ENCODE data around the gene SLC44A5. TPM values are rescaled to one million over a fixed set of nuclear protein-coding genes. Genes with fewer than 3 reads are reported as not detected.

SLC44A5 gene
- total RNA-seq, 2 donors from 2014 or later: 0.17 to 5.4 TPM

DNA sequence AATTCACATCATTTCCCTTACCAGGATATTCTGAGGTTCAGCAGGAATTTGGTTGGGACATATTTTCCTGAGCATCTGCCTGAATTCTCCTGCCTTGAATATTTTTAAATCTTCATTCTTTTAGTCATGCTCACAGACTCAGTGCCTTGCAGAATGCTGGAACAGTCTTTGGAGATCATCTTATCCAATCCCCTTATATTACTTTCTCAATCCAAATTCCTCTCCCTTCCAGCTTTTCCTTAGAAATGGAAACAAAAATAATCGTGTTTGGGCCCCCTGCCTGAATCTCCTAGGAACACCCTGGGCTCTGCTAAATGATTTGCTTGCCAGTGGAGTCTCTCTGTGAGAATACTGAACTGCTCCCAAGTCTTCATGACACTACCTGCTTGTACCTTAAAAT, 438.4 kb downstream of the SLC44A5 start:
- TF ChIP-seq, protein P1, sequence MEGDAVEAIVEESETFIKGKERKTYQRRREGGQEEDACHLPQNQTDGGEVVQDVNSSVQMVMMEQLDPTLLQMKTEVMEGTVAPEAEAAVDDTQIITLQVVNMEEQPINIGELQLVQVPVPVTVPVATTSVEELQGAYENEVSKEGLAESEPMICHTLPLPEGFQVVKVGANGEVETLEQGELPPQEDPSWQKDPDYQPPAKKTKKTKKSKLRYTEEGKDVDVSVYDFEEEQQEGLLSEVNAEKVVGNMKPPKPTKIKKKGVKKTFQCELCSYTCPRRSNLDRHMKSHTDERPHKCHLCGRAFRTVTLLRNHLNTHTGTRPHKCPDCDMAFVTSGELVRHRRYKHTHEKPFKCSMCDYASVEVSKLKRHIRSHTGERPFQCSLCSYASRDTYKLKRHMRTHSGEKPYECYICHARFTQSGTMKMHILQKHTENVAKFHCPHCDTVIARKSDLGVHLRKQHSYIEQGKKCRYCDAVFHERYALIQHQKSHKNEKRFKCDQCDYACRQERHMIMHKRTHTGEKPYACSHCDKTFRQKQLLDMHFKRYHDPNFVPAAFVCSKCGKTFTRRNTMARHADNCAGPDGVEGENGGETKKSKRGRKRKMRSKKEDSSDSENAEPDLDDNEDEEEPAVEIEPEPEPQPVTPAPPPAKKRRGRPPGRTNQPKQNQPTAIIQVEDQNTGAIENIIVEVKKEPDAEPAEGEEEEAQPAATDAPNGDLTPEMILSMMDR (IDR thresholded peaks at IDR 0.05): no peak
- Histone ChIP-seq H3K27me3 (no peaks in the 10 kb centered on the region), H3K9me3 (no peaks in the 10 kb centered on the region), H3K4me3 (no peak overlapping the region), H3K9ac (ENCODE audit: low read depth in 2 of 2, low read length in 2 of 2) (no peak overlapping the region), H3K4me1 (no peaks in the 10 kb centered on the region), H3K36me3 (no peaks in the 10 kb centered on the region), H3K27ac (no peak overlapping the region)
- intact Hi-C loops (cut with DNase I): no loop called here
- no peak for DNase-seq

DNA sequence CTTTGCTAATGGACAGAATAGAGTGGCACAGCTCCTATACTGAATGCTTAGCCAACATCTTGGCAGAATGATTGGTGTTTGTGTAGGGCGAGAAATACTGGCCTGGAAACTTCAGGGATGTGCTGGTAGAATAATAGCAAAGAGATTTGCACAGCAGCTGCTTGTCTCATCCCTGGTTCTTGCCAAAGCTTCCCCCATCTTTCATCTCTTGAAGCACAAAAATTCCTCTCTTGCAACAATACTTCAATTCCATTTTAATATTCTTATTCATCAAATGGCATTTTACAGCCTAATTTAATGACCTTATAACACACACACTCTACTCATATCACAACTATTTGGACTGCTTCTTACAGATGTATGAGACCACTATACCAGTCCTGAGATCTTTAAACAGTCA, 439.0 kb downstream of the SLC44A5 start:
- Histone ChIP-seq H3K36me3 (no peaks in the 10 kb centered on the region), H3K4me3 (no peak overlapping the region), H3K27me3 (no peaks in the 10 kb centered on the region), H3K27ac (no peak overlapping the region), H3K4me1 (no peaks in the 10 kb centered on the region), H3K9me3 (no peaks in the 10 kb centered on the region), H3K9ac (ENCODE audit: low read depth in 2 of 2, low read length in 2 of 2) (no peak overlapping the region)
- intact Hi-C loops (cut with DNase I): no loop called here
- no peak for DNase-seq
- TF ChIP-seq, protein P1 (IDR thresholded peaks at IDR 0.05): no peak

DNA sequence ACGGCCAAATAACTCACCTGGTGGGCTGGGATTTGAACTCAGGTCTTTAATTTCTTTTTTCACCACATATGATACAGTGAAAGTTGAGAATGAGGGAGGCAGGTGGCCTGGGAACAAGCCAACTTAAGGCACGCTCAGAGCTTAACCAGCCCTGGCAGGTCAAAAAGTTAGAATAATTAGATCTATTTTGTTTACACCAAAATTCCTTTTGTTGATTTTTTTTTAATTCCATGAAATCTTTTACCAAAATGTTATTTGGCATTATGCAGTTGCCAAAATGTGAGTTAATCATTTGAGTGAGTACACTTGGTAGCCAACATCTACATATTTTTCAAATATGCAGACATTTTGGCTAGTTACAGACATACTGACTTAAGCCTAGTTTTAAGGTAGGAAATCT, 439.9 kb downstream of the SLC44A5 start:
- Histone ChIP-seq H3K9me3 (no peaks in the 10 kb centered on the region), H3K27ac (no peak overlapping the region), H3K36me3 (no peaks in the 10 kb centered on the region), H3K4me1 (no peaks in the 10 kb centered on the region), H3K9ac (ENCODE audit: low read depth in 2 of 2, low read length in 2 of 2) (no peak overlapping the region), H3K27me3 (no peaks in the 10 kb centered on the region), H3K4me3 (no peak overlapping the region)
- DNase-seq: no peak
- intact Hi-C loops (cut with DNase I): no loop called here
- TF ChIP-seq, protein P1 (IDR thresholded peaks at IDR 0.05): no peak

DNA sequence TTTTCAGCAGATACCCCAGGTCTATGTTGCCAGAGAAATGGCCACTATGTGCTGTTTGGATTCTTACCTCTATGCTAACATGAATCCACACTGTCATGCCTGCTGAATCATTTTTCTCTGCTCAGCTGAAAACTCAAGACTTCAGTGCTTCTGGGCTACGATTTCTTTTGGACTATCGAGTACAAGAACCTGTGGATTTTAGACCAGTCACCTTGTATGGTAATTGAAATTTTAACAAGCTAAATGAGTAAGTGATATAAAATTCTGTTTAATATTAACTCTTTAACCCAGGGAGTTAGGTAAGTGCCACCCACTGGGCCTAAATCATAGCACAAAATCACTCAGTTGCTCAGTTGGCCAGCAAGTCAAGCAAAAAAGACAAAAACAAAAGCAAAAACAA, 440.9 kb downstream of the SLC44A5 start:
- H3K4me1 ChIP-seq: no peaks in the 10 kb centered on the region
- no peak overlapping the region for H3K27ac ChIP-seq
- intact Hi-C loops (cut with DNase I): no loop called here
- no peaks in the 10 kb centered on the region for H3K9me3 ChIP-seq
- H3K27me3 ChIP-seq: no peaks in the 10 kb centered on the region
- no peaks in the 10 kb centered on the region for H3K36me3 ChIP-seq
- TF ChIP-seq, protein P1 (IDR thresholded peaks at IDR 0.05): no peak
- no peak overlapping the region for H3K9ac ChIP-seq (ENCODE audit: low read depth in 2 of 2, low read length in 2 of 2)
- H3K4me3 ChIP-seq: no peak overlapping the region
- DNase-seq: no peak

DNA sequence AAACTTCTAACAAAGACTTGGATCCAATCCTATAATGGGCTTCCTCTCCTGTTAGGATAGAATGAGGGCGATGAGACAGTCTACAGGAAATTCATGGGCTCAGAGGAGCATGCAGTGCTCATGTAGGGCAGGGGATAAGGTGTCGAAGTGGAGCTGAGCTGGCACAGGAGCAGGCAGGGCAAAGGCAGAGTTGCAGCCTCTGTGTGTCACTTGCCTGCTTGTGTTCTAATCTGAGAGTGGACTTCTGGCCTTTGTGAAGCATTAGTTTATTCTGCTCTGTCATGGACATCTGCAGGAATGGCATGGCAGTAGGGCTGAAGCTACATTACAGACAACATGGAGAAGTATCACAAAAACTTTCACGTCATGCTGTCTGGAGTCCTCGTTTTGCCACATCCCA, 444.1 kb downstream of the SLC44A5 start:
- TF ChIP-seq, protein P1 (IDR thresholded peaks at IDR 0.05): no peak
- H3K9me3 ChIP-seq: no peaks in the 10 kb centered on the region
- H3K27me3 ChIP-seq: no peaks in the 10 kb centered on the region
- no peak for DNase-seq
- H3K27ac ChIP-seq: no peak overlapping the region
- intact Hi-C loops (cut with DNase I): no loop called here
- H3K4me3 ChIP-seq: no peak overlapping the region
- H3K36me3 ChIP-seq: no peaks in the 10 kb centered on the region
- H3K4me1 ChIP-seq: no peaks in the 10 kb centered on the region
- H3K9ac ChIP-seq (ENCODE audit: low read depth in 2 of 2, low read length in 2 of 2): no peak overlapping the region

DNA sequence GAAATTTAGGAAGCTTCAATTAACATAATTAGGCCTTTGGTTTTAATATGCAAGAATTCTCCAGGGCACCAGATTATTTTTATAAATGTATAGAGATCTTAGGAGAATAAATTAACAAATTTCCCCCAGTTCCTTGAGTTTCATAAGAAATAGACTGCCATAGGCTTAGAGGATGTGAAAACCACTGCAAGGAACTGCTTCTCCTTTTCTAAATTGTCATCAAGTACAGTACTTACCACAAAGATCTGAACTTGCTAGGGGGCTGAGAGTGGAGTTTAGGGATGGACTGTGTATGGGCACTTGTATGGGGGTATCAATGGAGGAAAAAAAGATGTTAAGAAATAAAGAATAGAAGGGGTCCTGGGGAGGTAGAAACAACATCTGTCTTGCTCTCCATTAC, 445.6 kb downstream of the SLC44A5 start:
- no peak for DNase-seq

More for the DNA sequence above, 445.6 kb downstream of the SLC44A5 start:
- Histone ChIP-seq H3K9ac (ENCODE audit: low read depth in 2 of 2, low read length in 2 of 2) (no peak overlapping the region), H3K4me3 (no peak overlapping the region), H3K27ac (no peak overlapping the region), H3K9me3 (no peaks in the 10 kb centered on the region), H3K36me3 (no peaks in the 10 kb centered on the region), H3K27me3 (no peaks in the 10 kb centered on the region), H3K4me1 (no peaks in the 10 kb centered on the region)
- TF ChIP-seq, protein P1 (IDR thresholded peaks at IDR 0.05): no peak
- intact Hi-C loops (cut with DNase I): no loop called here
